Suprapubic skin (tissue), 4 donors: ENCODE results near the gene ATP2C2. TPM values are rescaled to one million over a fixed set of nuclear protein-coding genes. Genes with fewer than 3 reads are reported as not detected.

ENCODE experiments used
- DNase-seq, 2 donors: peaks; one replicate each; pipeline ENCODE4 v3.0.0-alpha.2; 2019; ENCODE audit warnings: low spot score in 2 of 2
- H3K27ac ChIP-seq: fragments of 200-600 bp; sonication (generic); one replicate; pipeline ENCODE4 v1.5.1; 2019
- H3K27me3 ChIP-seq: fragments of 200-600 bp; sonication (generic); one replicate; pipeline ENCODE4 v1.5.1; 2019
- H3K36me3 ChIP-seq: fragments of 200-600 bp; sonication (generic); one replicate; pipeline ENCODE4 v1.5.1; 2019
- H3K4me1 ChIP-seq: fragments of 200-600 bp; sonication (generic); one replicate; pipeline ENCODE4 v1.5.1; 2019
- H3K4me3 ChIP-seq: fragments of 200-600 bp; sonication (generic); one replicate; pipeline ENCODE4 v1.5.1; 2019; ENCODE audit warnings: mild to moderate bottlenecking
- H3K9me3 ChIP-seq: fragments of 200-600 bp; sonication (generic); one replicate; pipeline ENCODE4 v1.5.1; 2019
- EP300 ChIP-seq: sonication (generic); formaldehyde crosslinking; IDR thresholded peaks from one replicate; pipeline ENCODE4 v1.6.1; 2017; ENCODE audit warnings: antibody characterized with exemption
- POLR2A ChIP-seq, 2 donors: fragments of 450-650 bp; IDR thresholded peaks; one replicate each; pipeline ENCODE4 v1.6.1; 2017; ENCODE audit warnings: antibody characterized with exemption in 2 of 2, mild to moderate bottlenecking in 2 of 2, moderate library complexity in 2 of 2
- POLR2AphosphoS5 ChIP-seq, 3 donors: sonication (generic); formaldehyde crosslinking; IDR thresholded peaks; one replicate each; pipeline ENCODE4 v1.6.1; 2017; ENCODE audit warnings: antibody characterized with exemption in 3 of 3
- WGBS: methylation state at CpG from one replicate; pipeline ENCODE4 v1.1.5; 2018; 5-methylcytosine and 5-hydroxymethylcytosine counted together
- total RNA-seq, 4 donors: library from RNA; depleted of rRNA; stranded (reverse); fragments of >200 nt; gene quantifications; one replicate each; pipeline ENCODE4 v1.1.0, GENCODE V29; 2016
- TF ChIP-seq, protein P1 (sequence below), 2 donors: fragments of 200-600 bp in 1 of 2; fragments of 450-650 bp in 1 of 2; sonication (generic) in 1 of 2; IDR thresholded peaks; one replicate each; pipeline ENCODE4 v1.5.1; 2016 to 2019; ENCODE audit warnings: antibody characterized with exemption in 2 of 2, mild to moderate bottlenecking in 1 of 2, moderate library complexity in 1 of 2

ATP2C2 gene
- total RNA-seq, 4 donors from 2014 or later, result 28.0 to 85.6 (median 40.3) TPM

DNA sequence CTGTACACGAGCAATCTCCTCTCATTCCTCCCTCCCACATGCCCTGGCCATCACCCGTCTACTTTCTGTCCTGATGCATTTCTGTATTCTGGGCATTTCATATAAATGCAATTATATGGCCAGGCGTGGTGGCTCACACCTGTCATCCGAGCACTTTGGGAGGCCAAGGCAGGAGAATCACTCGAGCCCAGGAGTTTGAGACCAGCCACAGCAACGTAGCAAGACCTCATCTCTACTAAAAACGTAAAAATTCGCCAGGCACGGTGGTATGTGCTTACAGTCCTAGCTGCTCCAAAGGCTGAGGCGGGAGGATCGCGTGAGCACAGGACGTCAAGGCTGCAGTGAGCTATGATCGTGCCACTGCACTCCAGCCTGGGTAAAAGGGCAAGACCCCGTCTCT lies 131.3 kb downstream of the ATP2C2 start:
- Histone ChIP-seq H3K4me3 (no peak overlapping the region), H3K36me3 (peaks cover 47% of the 10 kb centered on the region), H3K9me3 (no peaks in the 10 kb centered on the region), H3K27ac (no peak overlapping the region), H3K27me3 (no peaks in the 10 kb centered on the region), H3K4me1 (peaks cover 10% of the 10 kb centered on the region)
- TF ChIP-seq, protein P1, sequence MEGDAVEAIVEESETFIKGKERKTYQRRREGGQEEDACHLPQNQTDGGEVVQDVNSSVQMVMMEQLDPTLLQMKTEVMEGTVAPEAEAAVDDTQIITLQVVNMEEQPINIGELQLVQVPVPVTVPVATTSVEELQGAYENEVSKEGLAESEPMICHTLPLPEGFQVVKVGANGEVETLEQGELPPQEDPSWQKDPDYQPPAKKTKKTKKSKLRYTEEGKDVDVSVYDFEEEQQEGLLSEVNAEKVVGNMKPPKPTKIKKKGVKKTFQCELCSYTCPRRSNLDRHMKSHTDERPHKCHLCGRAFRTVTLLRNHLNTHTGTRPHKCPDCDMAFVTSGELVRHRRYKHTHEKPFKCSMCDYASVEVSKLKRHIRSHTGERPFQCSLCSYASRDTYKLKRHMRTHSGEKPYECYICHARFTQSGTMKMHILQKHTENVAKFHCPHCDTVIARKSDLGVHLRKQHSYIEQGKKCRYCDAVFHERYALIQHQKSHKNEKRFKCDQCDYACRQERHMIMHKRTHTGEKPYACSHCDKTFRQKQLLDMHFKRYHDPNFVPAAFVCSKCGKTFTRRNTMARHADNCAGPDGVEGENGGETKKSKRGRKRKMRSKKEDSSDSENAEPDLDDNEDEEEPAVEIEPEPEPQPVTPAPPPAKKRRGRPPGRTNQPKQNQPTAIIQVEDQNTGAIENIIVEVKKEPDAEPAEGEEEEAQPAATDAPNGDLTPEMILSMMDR (IDR thresholded peaks at IDR 0.05), result no peak
- no peak for TF ChIP-seq POLR2AphosphoS5 (IDR thresholded peaks at IDR 0.05)
- TF ChIP-seq POLR2A (IDR thresholded peaks at IDR 0.05), result no peak
- 97% methylated on average over 15 of the region's 15 CpGs for WGBS
- DNase-seq, result no peak

DNA sequence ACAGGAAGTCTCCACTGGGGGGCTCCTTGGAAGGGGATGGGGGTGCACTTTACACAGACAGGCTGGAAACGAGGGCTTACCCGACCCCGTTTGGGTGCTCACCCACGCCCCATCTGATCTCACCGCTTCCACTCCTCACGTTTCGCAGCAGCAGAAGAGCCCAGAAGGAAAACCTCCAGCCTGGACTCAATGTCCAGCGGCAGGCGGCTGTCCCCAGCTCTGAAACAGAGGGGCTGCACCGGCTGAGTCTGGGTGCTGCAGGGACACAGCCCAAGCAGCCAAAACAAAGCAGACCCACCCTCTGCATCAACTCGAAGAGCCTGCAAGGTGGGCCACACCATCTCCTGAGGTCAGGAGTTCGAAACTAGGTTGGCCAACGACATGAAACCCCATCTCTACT lies 132.2 kb downstream of the ATP2C2 start:
- Histone ChIP-seq H3K4me3 (no peak overlapping the region), H3K27me3 (no peaks in the 10 kb centered on the region), H3K27ac (no peak overlapping the region), H3K36me3 (peaks cover 38% of the 10 kb centered on the region), H3K9me3 (no peaks in the 10 kb centered on the region), H3K4me1 (peaks cover 18% of the 10 kb centered on the region)
- DNase-seq, result no peak
- TF ChIP-seq POLR2A (IDR thresholded peaks at IDR 0.05) (no peak), POLR2AphosphoS5 (IDR thresholded peaks at IDR 0.05) (no peak), EP300 (no peak)
- TF ChIP-seq, protein P1 (IDR thresholded peaks at IDR 0.05), result no peak
- 97% methylated on average over 13 of the region's 13 CpGs for WGBS

GRCh38 chr16:84501077-84501735 lies 132.9 kb downstream of the ATP2C2 start:
- TF ChIP-seq EP300, result no peak
- no peak for TF ChIP-seq POLR2A (IDR thresholded peaks at IDR 0.05)
- TF ChIP-seq, protein P1 (IDR thresholded peaks at IDR 0.05), result no peak
- no peak for TF ChIP-seq POLR2AphosphoS5 (IDR thresholded peaks at IDR 0.05)
- Histone ChIP-seq H3K4me1 (peaks cover 25% of the 10 kb centered on the region), H3K36me3 (peaks cover 32% of the 10 kb centered on the region), H3K27me3 (no peaks in the 10 kb centered on the region), H3K27ac (peak overlapping the region; percentile 8), H3K9me3 (no peaks in the 10 kb centered on the region), H3K4me3 (no peak overlapping the region)
- peak in 1 of 2 donors; percentile 59 for DNase-seq
- WGBS, result 80% methylated on average over 12 of the region's 12 CpGs

GRCh38 chr16:84502075-84502474 lies 133.7 kb downstream of the ATP2C2 start:
- H3K27ac ChIP-seq, result no peak overlapping the region
- no peaks in the 10 kb centered on the region for H3K9me3 ChIP-seq
- peaks cover 23% of the 10 kb centered on the region for H3K36me3 ChIP-seq
- no peak for TF ChIP-seq EP300
- TF ChIP-seq POLR2AphosphoS5 (IDR thresholded peaks at IDR 0.05), result no peak
- TF ChIP-seq, protein P1 (IDR thresholded peaks at IDR 0.05), result no peak
- no peak for TF ChIP-seq POLR2A (IDR thresholded peaks at IDR 0.05)
- H3K4me3 ChIP-seq, result no peak overlapping the region
- WGBS, result 81% methylated on average over 13 of the region's 13 CpGs
- H3K4me1 ChIP-seq, result peaks cover 27% of the 10 kb centered on the region
- DNase-seq, result peak in 1 of 2 donors; percentile 51
- no peaks in the 10 kb centered on the region for H3K27me3 ChIP-seq

DNA sequence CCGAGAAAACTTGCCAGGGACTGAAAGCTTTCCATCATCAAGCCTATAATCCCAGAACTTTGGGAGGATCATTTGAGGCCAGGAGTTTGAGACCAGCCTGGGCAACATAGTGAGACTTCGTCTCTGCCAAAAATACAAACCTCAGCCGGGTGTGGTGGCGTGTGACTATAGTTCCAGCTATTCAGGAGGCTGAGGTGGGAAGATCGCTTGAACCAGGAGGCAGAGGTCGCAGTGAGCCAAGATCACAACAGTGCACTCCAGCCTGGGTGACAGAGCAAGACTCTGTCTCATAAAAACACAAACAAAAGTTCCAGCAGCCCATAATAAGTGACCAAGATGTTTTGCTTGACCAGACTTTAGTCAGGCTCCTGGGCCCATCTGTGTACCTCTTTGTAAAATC lies 134.2 kb downstream of the ATP2C2 start:
- 80% methylated on average over 6 of the region's 6 CpGs for WGBS
- no peaks in the 10 kb centered on the region for H3K9me3 ChIP-seq
- no peak overlapping the region for H3K4me3 ChIP-seq
- no peak overlapping the region for H3K27ac ChIP-seq
- H3K4me1 ChIP-seq, result peaks cover 27% of the 10 kb centered on the region
- H3K27me3 ChIP-seq, result no peaks in the 10 kb centered on the region
- H3K36me3 ChIP-seq, result peaks cover 18% of the 10 kb centered on the region
- TF ChIP-seq POLR2AphosphoS5 (IDR thresholded peaks at IDR 0.05), result no peak
- no peak for TF ChIP-seq POLR2A (IDR thresholded peaks at IDR 0.05)
- TF ChIP-seq EP300, result no peak
- peak in 1 of 2 donors; percentile 17 for DNase-seq
